Activated CD8-positive, alpha-beta memory T cell treated with anti-CD3 and anti-CD28 coated beads for 36 hours (primary cell): ENCODE measurements around the gene CRTAC1. TPM values are rescaled to one million over a fixed set of nuclear protein-coding genes. Genes with fewer than 3 reads are reported as not detected.

ENCODE experiments used
- CTCF ChIA-PET: fragments of 350-600 bp; sonication (Branson Sonifier 250); formaldehyde crosslinking; loops from one replicate; lab custom pipeline; 2021; ENCODE audit warnings: antibody characterized with exemption; lab: Charles Lee
- POLR2A ChIA-PET: fragments of 350-600 bp; sonication (Branson Sonifier 250); formaldehyde crosslinking; loops from one replicate; lab custom pipeline; 2021; ENCODE audit warnings: antibody characterized with exemption; lab: Charles Lee
- total RNA-seq, 2 experiments: library from RNA; stranded (reverse); gene quantifications; one replicate each; pipeline ENCODE4 v1.2.3, GENCODE V29; 2021

Gene CRTAC1
- total RNA-seq, 2 experiments from 2014 or later = not detected

- POLR2A ChIA-PET = no interaction called here
- CTCF ChIA-PET = no interaction called here
Measured at GRCh38 chr10:97999066-97999922, 31.1 kb downstream of the CRTAC1 start.

- POLR2A ChIA-PET = no interaction called here
- CTCF ChIA-PET = no interaction called here
Measured at GRCh38 chr10:97991871-97992270, 38.5 kb downstream of the CRTAC1 start.

GRCh38 chr10:97981816-97982215, 48.6 kb downstream of the CRTAC1 start:
- ChIA-PET POLR2A (no interaction called here), CTCF (no interaction called here)

GRCh38 chr10:97977673-97978072, 52.7 kb downstream of the CRTAC1 start:
- ChIA-PET POLR2A (no interaction called here), CTCF (no interaction called here)

- CTCF ChIA-PET = no interaction called here
- POLR2A ChIA-PET = no interaction called here
Measured at GRCh38 chr10:97975598-97975997, 54.8 kb downstream of the CRTAC1 start.

DNA sequence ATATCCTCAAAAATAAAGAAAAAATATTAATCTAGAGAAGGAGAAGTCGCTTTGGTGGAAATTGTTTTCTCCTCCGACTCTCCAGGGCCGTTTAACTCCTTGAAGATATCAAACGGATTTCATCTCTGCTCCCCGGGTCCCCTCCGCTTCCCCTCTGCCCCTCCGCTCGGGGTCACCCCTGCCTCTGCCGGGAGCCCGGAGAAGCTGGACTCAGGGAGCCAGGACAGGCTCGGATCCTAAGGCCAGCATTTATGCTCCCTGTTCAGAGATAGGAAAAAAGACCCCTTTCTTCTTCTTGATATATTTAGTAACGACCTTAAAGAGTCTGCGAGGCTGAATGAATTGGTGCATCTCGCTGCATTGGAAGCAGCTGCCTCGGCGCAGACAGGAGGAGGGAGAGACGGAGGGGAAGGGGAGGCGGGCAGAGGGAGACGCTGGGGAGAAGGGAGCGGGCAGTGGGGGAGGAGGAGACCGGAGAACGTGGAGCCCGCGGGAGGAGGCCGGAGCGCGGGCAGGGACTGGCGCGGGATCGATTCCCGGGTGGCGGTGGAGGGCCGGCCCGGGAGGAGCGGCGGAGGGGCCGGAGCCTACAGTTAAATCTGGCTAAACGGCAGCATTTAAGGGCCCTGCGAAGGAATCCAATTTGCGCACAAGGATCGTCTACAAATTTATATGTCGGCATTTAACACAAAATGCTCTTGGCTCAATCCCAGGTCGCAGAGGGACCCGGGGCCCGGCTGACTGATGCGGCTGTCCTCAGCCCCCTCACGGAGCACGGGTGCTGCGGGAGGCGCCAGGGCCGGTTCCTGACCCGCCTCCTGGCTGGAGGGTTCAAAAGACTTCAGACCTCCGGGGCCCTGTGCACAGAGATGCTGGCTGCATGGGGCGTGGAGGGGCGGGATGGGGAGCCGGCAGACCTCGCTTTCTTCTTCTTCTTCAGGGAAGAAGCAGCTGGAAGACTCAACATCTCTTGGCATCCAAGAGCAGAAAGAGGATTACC, 55.6 kb downstream of the CRTAC1 start:
- ChIA-PET CTCF (no interaction called here), POLR2A (no interaction called here)

- POLR2A ChIA-PET = no interaction called here
Measured at GRCh38 chr10:97974100-97974499, 56.3 kb downstream of the CRTAC1 start.

DNA sequence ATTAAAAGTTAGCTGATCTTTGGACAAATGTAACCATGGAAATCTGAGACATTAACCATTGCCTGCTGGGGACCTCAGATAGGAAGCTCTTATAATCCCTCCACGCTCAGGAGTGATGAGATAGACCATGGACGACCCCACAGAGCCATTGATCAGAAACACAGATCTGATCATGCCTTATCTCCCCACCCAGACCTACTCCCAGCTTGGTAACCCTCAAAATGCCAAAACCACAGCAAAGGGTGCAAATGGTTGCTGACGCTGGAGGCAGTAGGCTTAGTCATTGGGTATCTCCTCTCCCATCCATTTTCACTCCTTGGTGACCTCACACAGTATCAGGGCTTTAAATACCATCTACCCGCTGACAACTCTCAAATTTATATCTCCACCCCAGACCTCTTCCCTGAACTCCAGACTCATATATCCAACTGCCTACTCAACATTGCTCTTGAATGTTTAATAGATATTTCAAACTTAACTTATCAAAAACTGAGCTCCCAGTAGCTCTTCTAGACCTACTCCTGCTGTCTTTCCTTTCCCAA, 60.8 kb downstream of the CRTAC1 start:
- ChIA-PET CTCF (no interaction called here), POLR2A (no interaction called here)

More at GRCh38 chr10:97974100-97974499, 56.3 kb downstream of the CRTAC1 start:
- CTCF ChIA-PET = no interaction called here

GRCh38 chr10:97964748-97965147, 65.7 kb downstream of the CRTAC1 start:
- ChIA-PET CTCF (no interaction called here), POLR2A (no interaction called here)

GRCh38 chr10:97961945-97962344, 68.5 kb downstream of the CRTAC1 start:
- POLR2A ChIA-PET = no interaction called here
- CTCF ChIA-PET = interaction anchor here (0.8 kb wide), 1 partner anchor 348 kb away, joined by 3 read pairs; no protein-coding TSS in a partner anchor

GRCh38 chr10:97960269-97961056, 70.0 kb downstream of the CRTAC1 start:
- ChIA-PET CTCF (no interaction called here), POLR2A (no interaction called here)

GRCh38 chr10:97949462-97949861, 81.0 kb downstream of the CRTAC1 start:
- CTCF ChIA-PET = interaction anchor here (1.0 kb wide), 1 partner anchor 9 kb away, joined by 3 read pairs; no protein-coding TSS in a partner anchor
- POLR2A ChIA-PET = no interaction called here

DNA sequence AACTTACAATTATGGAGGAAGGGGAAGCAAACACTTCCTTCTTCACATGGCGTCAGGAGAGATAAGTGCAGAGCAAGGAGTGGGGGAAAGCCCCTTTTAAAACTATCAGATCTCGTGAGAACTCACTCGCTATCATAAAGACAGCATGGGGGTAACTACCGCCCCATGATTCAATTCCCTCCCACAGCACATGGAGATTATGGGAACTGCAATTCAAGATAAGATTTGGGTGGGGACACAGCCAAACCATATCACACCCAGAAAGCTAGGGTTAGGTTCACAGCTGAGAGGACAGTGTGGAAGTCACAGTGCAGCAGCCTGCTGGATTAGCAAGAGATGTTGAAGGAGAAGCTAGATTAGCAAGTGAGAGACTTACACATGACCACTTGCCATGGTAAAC, 81.6 kb downstream of the CRTAC1 start:
- ChIA-PET POLR2A (no interaction called here), CTCF (no interaction called here)

- ChIA-PET POLR2A (no interaction called here), CTCF (no interaction called here)
Measured at GRCh38 chr10:97944772-97945171, 85.6 kb downstream of the CRTAC1 start.

GRCh38 chr10:97943294-97943693, 87.1 kb downstream of the CRTAC1 start:
- ChIA-PET POLR2A (no interaction called here), CTCF (no interaction called here)

GRCh38 chr10:97940534-97940933, 89.9 kb downstream of the CRTAC1 start:
- ChIA-PET POLR2A (no interaction called here), CTCF (interaction anchor here (0.7 kb wide), 1 partner anchor 9 kb away, joined by 3 read pairs; no protein-coding TSS in a partner anchor)

- POLR2A ChIA-PET = no interaction called here
- CTCF ChIA-PET = no interaction called here
Measured at GRCh38 chr10:97939446-97939990, 90.9 kb downstream of the CRTAC1 start.

DNA sequence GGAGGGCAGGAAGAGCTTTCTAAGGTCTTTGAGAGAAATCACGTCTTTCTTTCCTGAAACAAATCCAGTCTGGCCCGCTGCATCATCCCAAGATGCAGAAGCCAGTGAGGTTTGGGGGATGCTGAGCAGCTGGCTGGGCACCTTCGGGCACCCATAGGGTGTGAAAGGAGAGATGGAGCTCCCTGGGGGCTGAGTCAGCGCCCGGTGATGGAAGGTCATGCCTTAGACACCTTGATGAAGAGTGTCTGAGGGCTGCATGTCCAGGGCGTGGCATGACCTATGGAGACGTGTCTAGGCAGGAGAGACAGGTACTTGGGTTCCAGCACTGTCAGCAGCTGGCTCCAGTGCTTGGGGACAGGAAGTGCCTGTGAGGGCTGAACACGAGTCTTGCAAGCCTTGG, 92.5 kb downstream of the CRTAC1 start:
- CTCF ChIA-PET = no interaction called here

GRCh38 chr10:97937054-97937453, 93.4 kb downstream of the CRTAC1 start:
- ChIA-PET CTCF (no interaction called here), POLR2A (interaction anchor here (0.6 kb wide), 1 partner anchor 572 kb away, joined by 3 read pairs; no protein-coding TSS in a partner anchor)

More for the DNA sequence above, 92.5 kb downstream of the CRTAC1 start:
- POLR2A ChIA-PET = no interaction called here
